GM21526 (cell line): ENCODE measurements around the gene TSPAN18.
A peak's percentile ranks its signal among the peaks of the same experiment; 100 is the strongest.

Experiments
- ATAC-seq: cut with Tn5 transposase; IDR thresholded peaks from one replicate; pipeline ENCODE4 v1.9.1; 2021; ENCODE audit warnings: moderate library complexity; ENCODE audit not compliant: unreplicated experiment, low FRiP score

Gene TSPAN18

GRCh38 chr11:44726283-44727113 lies at the start of gene TSPAN18:
Gene TSPAN18 (plus strand): TSS chr11:44726962. CDS start chr11:44906417, 179,455 bp downstream.
- ATAC-seq = peak; percentile 66

- no peak for ATAC-seq
Measured at GRCh38 chr11:44680982-44681597, 45.7 kb upstream of the TSPAN18 start.

GRCh38 chr11:44681698-44682097 lies 45.1 kb upstream of the TSPAN18 start:
- no peak for ATAC-seq

- ATAC-seq = no peak
Measured at GRCh38 chr11:44684859-44685281, 41.9 kb upstream of the TSPAN18 start.

- ATAC-seq = no peak
Measured at GRCh38 chr11:44687388-44687787, 39.4 kb upstream of the TSPAN18 start.

GRCh38 chr11:44689265-44689664 lies 37.5 kb upstream of the TSPAN18 start:
- no peak for ATAC-seq

- ATAC-seq = no peak
Measured at GRCh38 chr11:44690651-44691050, 36.1 kb upstream of the TSPAN18 start.

- ATAC-seq = no peak
Measured at GRCh38 chr11:44692460-44692859, 34.3 kb upstream of the TSPAN18 start.

GRCh38 chr11:44693654-44694119 lies 33.1 kb upstream of the TSPAN18 start:
- no peak for ATAC-seq

- ATAC-seq = no peak
Measured at GRCh38 chr11:44694443-44694842, 32.3 kb upstream of the TSPAN18 start.

- ATAC-seq = no peak
Measured at GRCh38 chr11:44695169-44695833, 31.5 kb upstream of the TSPAN18 start.

GRCh38 chr11:44698252-44698912 lies 28.4 kb upstream of the TSPAN18 start:
- ATAC-seq = no peak

GRCh38 chr11:44699497-44700408 lies 27.0 kb upstream of the TSPAN18 start:
- no peak for ATAC-seq

- ATAC-seq = no peak
Measured at GRCh38 chr11:44701276-44701675, 25.5 kb upstream of the TSPAN18 start.

GRCh38 chr11:44702889-44703288 lies 23.9 kb upstream of the TSPAN18 start:
- ATAC-seq = no peak

GRCh38 chr11:44707094-44707493 lies 19.7 kb upstream of the TSPAN18 start:
- no peak for ATAC-seq

- ATAC-seq = no peak
Measured at GRCh38 chr11:44708009-44708408, 18.8 kb upstream of the TSPAN18 start.

GRCh38 chr11:44708523-44709280 lies 18.1 kb upstream of the TSPAN18 start:
- no peak for ATAC-seq

- no peak for ATAC-seq
Measured at GRCh38 chr11:44709281-44709562, 17.5 kb upstream of the TSPAN18 start.
